H9 (cell line): ENCODE measurements around the gene CR1L. TPM values are rescaled to one million over a fixed set of nuclear protein-coding genes. Genes with fewer than 3 reads are reported as not detected.

Experiments
- DNase-seq: peaks from one replicate; pipeline ENCODE4 v3.0.0-alpha.2; 2017
- H2AFZ ChIP-seq: one replicate; pipeline ENCODE4 v1.6.1; 2013; ENCODE audit warnings: mild to moderate bottlenecking, low read length, control low read depth, moderate library complexity
- H2AK5ac ChIP-seq: 2 replicates; pipeline ENCODE4 v1.6.1; 2013; ENCODE audit warnings: low read length, control low read depth, mixed read lengths; ENCODE audit not compliant: insufficient read length
- H2BK120ac ChIP-seq: one replicate; pipeline ENCODE4 v1.6.1; 2013; ENCODE audit warnings: low read depth, mild to moderate bottlenecking, low read length, control low read depth, inconsistent platforms; ENCODE audit not compliant: poor library complexity, severe bottlenecking
- H2BK12ac ChIP-seq: 2 replicates; pipeline ENCODE4 v1.6.1; 2013; ENCODE audit warnings: low read length, control low read depth, mixed read lengths, low read depth; ENCODE audit not compliant: insufficient read length
- H2BK15ac ChIP-seq: 2 replicates; pipeline ENCODE4 v1.6.1; 2013; ENCODE audit warnings: low read depth, low read length, control low read depth
- H2BK20ac ChIP-seq: one replicate; pipeline ENCODE4 v1.6.1; 2013; ENCODE audit warnings: low read depth, mild to moderate bottlenecking, low read length, control low read depth, inconsistent platforms; ENCODE audit not compliant: poor library complexity, severe bottlenecking
- H2BK5ac ChIP-seq: 2 replicates; pipeline ENCODE4 v1.6.1; 2013; ENCODE audit warnings: low read length, control low read depth, mixed read lengths; ENCODE audit not compliant: insufficient read length
- H3K14ac ChIP-seq: 2 replicates; pipeline ENCODE4 v1.6.1; 2013; ENCODE audit warnings: low read length, control low read depth; ENCODE audit not compliant: insufficient read depth
- H3K18ac ChIP-seq: 2 replicates; pipeline ENCODE4 v1.6.1; 2013; ENCODE audit warnings: low read depth, mild to moderate bottlenecking, mixed read lengths, low read length, control low read depth; ENCODE audit not compliant: insufficient read length
- H3K23ac ChIP-seq: 2 replicates; pipeline ENCODE4 v1.6.1; 2013; ENCODE audit warnings: low read length, control low read depth, mixed read lengths, low read depth; ENCODE audit not compliant: insufficient read length
- H3K23me2 ChIP-seq: 2 replicates; pipeline ENCODE4 v1.6.1; 2013; ENCODE audit warnings: low read depth, mild to moderate bottlenecking, mixed read lengths, low read length, control low read depth; ENCODE audit not compliant: insufficient read length, poor library complexity, severe bottlenecking
- H3K27ac ChIP-seq: 2 replicates; pipeline ENCODE4 v1.5.1; 2013; ENCODE audit warnings: low read length, control low read depth, mixed read lengths, low read depth; ENCODE audit not compliant: insufficient read length
- H3K27me3 ChIP-seq: 2 replicates; pipeline ENCODE4 v1.6.1; 2013; ENCODE audit warnings: low read length, control low read depth, inconsistent platforms; ENCODE audit not compliant: insufficient read depth
- H3K4ac ChIP-seq: 2 replicates; pipeline ENCODE4 v1.6.1; 2013; ENCODE audit warnings: low read depth, mild to moderate bottlenecking, control low read depth, inconsistent platforms, low read length, moderate library complexity
- H3K4me1 ChIP-seq: 2 replicates; pipeline ENCODE4 v1.6.1; 2013; ENCODE audit warnings: low read length, control low read depth, inconsistent platforms; ENCODE audit not compliant: insufficient read depth
- H3K4me2 ChIP-seq: 2 replicates; pipeline ENCODE4 v1.6.1; 2013; ENCODE audit warnings: low read length, control low read depth, mixed read lengths; ENCODE audit not compliant: insufficient read length, insufficient read depth
- H3K56ac ChIP-seq: 2 replicates; pipeline ENCODE4 v1.6.1; 2013; ENCODE audit warnings: low read depth, mild to moderate bottlenecking, mixed read lengths, low read length, control low read depth; ENCODE audit not compliant: insufficient read length
- H3K79me1 ChIP-seq: 2 replicates; pipeline ENCODE4 v1.6.1; 2013; ENCODE audit warnings: low read depth, mild to moderate bottlenecking, moderate library complexity, low read length, control low read depth, inconsistent platforms; ENCODE audit not compliant: insufficient read depth, poor library complexity, severe bottlenecking
- H3K79me2 ChIP-seq: 2 replicates; pipeline ENCODE4 v1.6.1; 2013; ENCODE audit warnings: low read length, control low read depth, inconsistent platforms; ENCODE audit not compliant: insufficient read depth
- H3K9ac ChIP-seq: 2 replicates; pipeline ENCODE4 v1.6.1; 2013; ENCODE audit warnings: low read length, control low read depth, mixed read lengths; ENCODE audit not compliant: insufficient read length; ENCODE audit errors: extremely low read depth
- H3K9me3 ChIP-seq: one replicate; pipeline ENCODE4 v1.6.1; 2013; ENCODE audit warnings: low read depth, low read length, inconsistent platforms; ENCODE audit not compliant: control insufficient read depth
- H3T11ph ChIP-seq: one replicate; pipeline ENCODE4 v1.6.1; 2013; ENCODE audit warnings: mild to moderate bottlenecking, low read length, control low read depth, inconsistent platforms
- H4K20me1 ChIP-seq: one replicate; pipeline ENCODE4 v1.6.1; 2013; ENCODE audit not compliant: control insufficient read depth, insufficient read length, insufficient read depth
- H4K5ac ChIP-seq: 2 replicates; pipeline ENCODE4 v1.6.1; 2013; ENCODE audit warnings: low read depth, mild to moderate bottlenecking, mixed read lengths, low read length, control low read depth; ENCODE audit not compliant: insufficient read length
- H4K8ac ChIP-seq: replicated peaks from 2 replicates; pipeline ENCODE4 v1.6.1; 2013; ENCODE audit warnings: low read length, control low read depth, mixed read lengths, low read depth; ENCODE audit not compliant: insufficient read length
- H4K91ac ChIP-seq: 2 replicates; pipeline ENCODE4 v1.6.1; 2013; ENCODE audit warnings: low read depth, mild to moderate bottlenecking, moderate library complexity, mixed read lengths, low read length, control low read depth; ENCODE audit not compliant: insufficient read length
- H3K27ac Mint-ChIP-seq, 3 experiments: 2 replicates in 2 of 3; 3 replicates in 1 of 3; pipeline ENCODE4 v1.8.0; 2020 to 2021; ENCODE audit warnings: mixed read lengths in 3 of 3, mild to moderate bottlenecking in 1 of 3, moderate library complexity in 1 of 3
- H3K27me3 Mint-ChIP-seq: 2 replicates; pipeline ENCODE4 v1.8.0; 2021; ENCODE audit warnings: low read depth, mild to moderate bottlenecking, moderate library complexity, mixed read lengths
- H3K36me3 Mint-ChIP-seq, 3 experiments: 2 replicates in 2 of 3; 3 replicates in 1 of 3; pipeline ENCODE4 v1.8.0; 2020 to 2021; ENCODE audit warnings: low read depth in 3 of 3, mixed read lengths in 3 of 3; ENCODE audit not compliant: insufficient read depth in 1 of 3
- H3K4me1 Mint-ChIP-seq, 2 experiments: 2 replicates each; pipeline ENCODE4 v1.8.0; 2020; ENCODE audit warnings: mixed read lengths in 2 of 2
- H3K4me3 Mint-ChIP-seq, 2 experiments: 2 replicates in 1 of 2; 3 replicates in 1 of 2; pipeline ENCODE4 v1.8.0; 2020 to 2021; ENCODE audit warnings: mild to moderate bottlenecking in 2 of 2, mixed read lengths in 2 of 2, moderate library complexity in 1 of 2
- H3K9me3 Mint-ChIP-seq, 2 experiments: 2 replicates in 1 of 2; 3 replicates in 1 of 2; pipeline ENCODE4 v1.8.0; 2020; ENCODE audit warnings: mild to moderate bottlenecking in 2 of 2, mixed read lengths in 2 of 2, moderate library complexity in 1 of 2
- WGBS: extraction: QIAGEN DNeasy Blood & Tissue Kit; methylation state at CpG from one replicate; pipeline ENCODE4 v1.1.7; 2013; ENCODE audit warnings: missing lambda C conversion rate, low lambda C conversion rate, mixed read lengths; ENCODE audit not compliant: insufficient read length; ENCODE audit errors: extremely low coverage; 5-methylcytosine and 5-hydroxymethylcytosine counted together
- total RNA-seq: library from RNA; stranded (reverse); gene quantifications from 2 replicates; pipeline ENCODE4 v1.2.1, GENCODE V29; 2021
- TF ChIP-seq, protein P1 (sequence below): fragments of 200-600 bp; sonication (generic); conservative IDR thresholded peaks from 3 replicates; pipeline ENCODE4 v1.8.0; 2021; ENCODE audit warnings: antibody characterized with exemption, mild to moderate bottlenecking

The CR1L gene
- total RNA-seq, 1 experiment from 2014 or later = 0.37 TPM

GRCh38 chr1:207753611-207754010, 108.7 kb downstream of the CR1L start:
- no peak overlapping the region for H3K27ac ChIP-seq
- peak overlapping the region; percentile 17 for H3K9ac ChIP-seq
- no peak overlapping the region for H2BK12ac ChIP-seq
- no peak overlapping the region for H4K91ac ChIP-seq
- H3K4ac ChIP-seq = no peak overlapping the region
- H3K9me3 ChIP-seq = no peaks in the 10 kb centered on the region
- no peak overlapping the region for H2BK15ac ChIP-seq
- H3K14ac ChIP-seq = no peak overlapping the region
- Mint-ChIP-seq H3K27ac (no peak overlapping the region), H3K4me3 (peak overlapping the region; percentile 99), H3K9me3 (no peaks in the 10 kb centered on the region), H3K36me3 (peaks cover 21 to 27% (median 25%) of the 10 kb centered on the region in 3 experiments), H3K4me1 (peaks cover 48 to 55% of the 10 kb centered on the region in 2 experiments), H3K27me3 (no peaks in the 10 kb centered on the region)
- peak overlapping the region; percentile 50 for H3K4me2 ChIP-seq
- H3K56ac ChIP-seq = no peak overlapping the region
- H4K8ac ChIP-seq = no peak overlapping the region
- H3K79me2 ChIP-seq = peaks cover 52% of the 10 kb centered on the region; the same call in 1 of the 2 replicates
- H3K18ac ChIP-seq = no peak overlapping the region
- no CpG with 5 or more reads among the region's 7 CpGs for WGBS
- H2AK5ac ChIP-seq = no peak overlapping the region
- H3K23ac ChIP-seq = no peak overlapping the region
- TF ChIP-seq, protein P1, sequence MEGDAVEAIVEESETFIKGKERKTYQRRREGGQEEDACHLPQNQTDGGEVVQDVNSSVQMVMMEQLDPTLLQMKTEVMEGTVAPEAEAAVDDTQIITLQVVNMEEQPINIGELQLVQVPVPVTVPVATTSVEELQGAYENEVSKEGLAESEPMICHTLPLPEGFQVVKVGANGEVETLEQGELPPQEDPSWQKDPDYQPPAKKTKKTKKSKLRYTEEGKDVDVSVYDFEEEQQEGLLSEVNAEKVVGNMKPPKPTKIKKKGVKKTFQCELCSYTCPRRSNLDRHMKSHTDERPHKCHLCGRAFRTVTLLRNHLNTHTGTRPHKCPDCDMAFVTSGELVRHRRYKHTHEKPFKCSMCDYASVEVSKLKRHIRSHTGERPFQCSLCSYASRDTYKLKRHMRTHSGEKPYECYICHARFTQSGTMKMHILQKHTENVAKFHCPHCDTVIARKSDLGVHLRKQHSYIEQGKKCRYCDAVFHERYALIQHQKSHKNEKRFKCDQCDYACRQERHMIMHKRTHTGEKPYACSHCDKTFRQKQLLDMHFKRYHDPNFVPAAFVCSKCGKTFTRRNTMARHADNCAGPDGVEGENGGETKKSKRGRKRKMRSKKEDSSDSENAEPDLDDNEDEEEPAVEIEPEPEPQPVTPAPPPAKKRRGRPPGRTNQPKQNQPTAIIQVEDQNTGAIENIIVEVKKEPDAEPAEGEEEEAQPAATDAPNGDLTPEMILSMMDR = no peak
- H4K20me1 ChIP-seq = no peaks in the 10 kb centered on the region
- H2BK20ac ChIP-seq = no peak overlapping the region
- peaks cover 4% of the 10 kb centered on the region for H3K23me2 ChIP-seq
- no peak for DNase-seq
- no peak overlapping the region for H4K5ac ChIP-seq
- no peak overlapping the region for H2AFZ ChIP-seq
- H3K79me1 ChIP-seq = peaks cover 5% of the 10 kb centered on the region
- no peak overlapping the region for H2BK120ac ChIP-seq
- no peak overlapping the region for H2BK5ac ChIP-seq
- H3T11ph ChIP-seq = no peak overlapping the region
- peaks cover 3% of the 10 kb centered on the region; the same call in 1 of the 2 replicates for H3K4me1 ChIP-seq
- no peaks in the 10 kb centered on the region for H3K27me3 ChIP-seq
